ENCODE results near the gene AIG1. TPM values are rescaled to one million over a fixed set of nuclear protein-coding genes. Genes with fewer than 3 reads are reported as not detected.
A peak's percentile ranks its signal among the peaks of the same experiment; 100 is the strongest.

AIG1 gene
- total and polyA plus RNA-seq, 2 of the 4 experiments (the other 2 are of a cell fraction): 21.3 to 27.1 TPM

DNA sequence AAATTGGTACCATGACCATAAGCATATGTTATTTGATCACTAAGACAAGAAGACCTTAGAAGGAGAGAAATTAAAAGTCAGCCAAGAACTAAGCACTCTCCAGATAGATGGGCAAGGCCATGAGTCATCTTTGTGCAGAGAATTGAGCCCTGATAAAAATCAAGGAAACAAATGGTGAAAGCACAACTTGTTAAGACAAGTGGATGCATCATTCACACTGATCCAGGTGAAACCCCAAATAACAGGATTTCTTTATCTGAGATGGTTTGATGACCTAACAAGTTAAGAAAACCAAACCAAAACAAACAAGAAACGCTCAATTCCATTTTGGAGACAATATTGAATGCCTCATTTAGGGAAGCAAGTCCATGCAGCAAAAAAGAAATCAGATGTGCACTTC lies 268.2 kb downstream of the AIG1 start:
- in situ Hi-C loops (cut with MboI; ENCODE audit: low sequenced_read_pairs) (no loop called here), dilution Hi-C loops (cut with HindIII; ENCODE audit: low sequenced_read_pairs, unreplicated experiment) (no loop called here), intact Hi-C loops (cut with micrococcal nuclease) (no loop called here)
- ChIA-PET CTCF (interaction anchor here (1.2 kb wide), 1 partner anchor 98 kb away, joined by 4 read pairs; no protein-coding TSS in a partner anchor), POLR2A (ENCODE audit: unreplicated experiment) (no interaction called here)
- Histone ChIP-seq H3K9me1 (ENCODE audit: insufficient read depth, low read length) (0 out of 2 replicates have a peak, but pooled peaks cover 4% of the 10 kb centered on the region), H2BK5ac (ENCODE audit: low read depth, low read length, poor library complexity, severe bottlenecking) (no peak overlapping the region), H3K14ac (replicated peaks; ENCODE audit: low read depth, low read length) (no peak overlapping the region), H3K4ac (ENCODE audit: low read depth, low read length) (no peak overlapping the region), H2AK9ac (replicated peaks; ENCODE audit: low read depth, low read length, poor library complexity) (no peak overlapping the region), H2AFZ (replicated peaks; ENCODE audit: low read length, poor library complexity) (no peak overlapping the region), H2BK15ac (ENCODE audit: low read depth, low read length) (no peak overlapping the region), H4K5ac (ENCODE audit: low read depth, low read length) (no peak overlapping the region), H3K56ac (ENCODE audit: extremely low read depth, insufficient read depth, low read length) (no peak overlapping the region), H3K4me1 (ENCODE audit: control insufficient read depth, insufficient read depth, low read length) (peaks cover 3% of the 10 kb centered on the region; the same call in 1 of the 2 replicates), H4K91ac (ENCODE audit: insufficient read depth, low read depth, low read length) (no peak overlapping the region), H3K9me3 (ENCODE audit: control insufficient read depth, insufficient read depth, low read length) (no peaks in the 10 kb centered on the region), H3K4me2 (ENCODE audit: low read depth, low read length) (no peak overlapping the region), H3K27ac (ENCODE audit: insufficient read depth, low read length) (no peak overlapping the region), H4K20me1 (ENCODE audit: insufficient read depth, low read length) (no peaks in the 10 kb centered on the region), H3K18ac (ENCODE audit: low read depth, low read length) (no peak overlapping the region), H3K4me3 (ENCODE audit: insufficient read depth, low read depth, low read length) (no peak overlapping the region), H3K9ac (ENCODE audit: low read depth, low read length) (no peak overlapping the region), H3K79me1 (ENCODE audit: low read depth in 1 of 2, low read length in 2 of 2) (no peaks in the 10 kb centered on the region), H3K27me3 (ENCODE audit: control insufficient read depth, insufficient read depth, low read length) (no peaks in the 10 kb centered on the region), H3K36me3 (ENCODE audit: control insufficient read depth, insufficient read depth, low read length) (no peaks in the 10 kb centered on the region), H2AK5ac (ENCODE audit: low read depth, low read length) (no peak overlapping the region), H2BK20ac (ENCODE audit: low read depth, low read length) (no peak overlapping the region), H3K23ac (ENCODE audit: low read depth, low read length) (no peak overlapping the region), H4K8ac (ENCODE audit: low read depth in 2 of 2, low read length in 2 of 2) (no peak overlapping the region), H2BK120ac (ENCODE audit: low read depth, low read length) (no peak overlapping the region)
- no peak for TF ChIP-seq MAFK (IDR thresholded peaks at IDR 0.05; ENCODE audit: low read depth, low read length)
- TF ChIP-seq BHLHE40 (IDR thresholded peaks at IDR 0.05; ENCODE audit: low read depth, low read length): no peak
- no peak for TF ChIP-seq RCOR1 (IDR thresholded peaks at IDR 0.05; ENCODE audit: insufficient replicate concordance, low read length)
- TF ChIP-seq SMC3 (IDR thresholded peaks at IDR 0.05; ENCODE audit: low read depth, low read length): no peak
- no peak for TF ChIP-seq RFX5 (IDR thresholded peaks at IDR 0.05; ENCODE audit: low read depth, low read length)
- no CpG with 5 or more reads among the region's 1 CpG for WGBS, 2 experiments (ENCODE audit: extremely low coverage in 2 of 2, insufficient read length in 1 of 2)
- peak; percentile 27 for DNase-seq
- ATAC-seq (ENCODE audit: low read depth): no peak
- BruUV-seq (replicated peaks): no TSS peak
